Spleen (tissue), 11 donors: ENCODE data around the gene MX2. TPM values are rescaled to one million over a fixed set of nuclear protein-coding genes. Genes with fewer than 3 reads are reported as not detected.
"Not testable (repeated sequence)": the region's sequence is repeated elsewhere in the genome, so short reads cannot be mapped to it uniquely, and the experiment has no call there.

Source experiments
- DNase-seq: peaks from one replicate; pipeline ENCODE4 v3.0.0-alpha.2; 2020
- H3K27ac ChIP-seq, 8 donors: fragments of 200-600 bp; sonication (generic) in 7 of 8; 1 replicate in 4 of 8; 2 replicates in 4 of 8; pipeline versions ENCODE4 v1.5.0 to v1.8.0; 2016 to 2021; ENCODE audit warnings: inconsistent platforms in 4 of 8, mild to moderate bottlenecking in 4 of 8, moderate library complexity in 1 of 8
- H3K27me3 ChIP-seq, 7 donors: fragments of 200-600 bp; sonication (generic) in 6 of 7; replicated peaks in 1 of 7; 1 replicate in 4 of 7; 2 replicates in 3 of 7; pipeline versions ENCODE4 v1.5.0 to v1.8.0; 2016 to 2021; ENCODE audit warnings: inconsistent platforms in 3 of 7, mild to moderate bottlenecking in 1 of 7
- H3K36me3 ChIP-seq, 6 donors: fragments of 200-600 bp; sonication (generic) in 5 of 6; 1 replicate in 4 of 6; 2 replicates in 2 of 6; pipeline versions ENCODE4 v1.5.0 to v1.8.0; 2016 to 2021; ENCODE audit warnings: inconsistent platforms in 2 of 6
- H3K4me1 ChIP-seq, 6 donors: fragments of 200-600 bp; sonication (generic) in 5 of 6; 1 replicate in 3 of 6; 2 replicates in 3 of 6; pipeline versions ENCODE4 v1.5.0 to v1.8.0; 2016 to 2021; ENCODE audit warnings: inconsistent platforms in 3 of 6
- H3K4me3 ChIP-seq, 8 donors: fragments of 200-600 bp; sonication (generic) in 7 of 8; 1 replicate in 4 of 8; 2 replicates in 4 of 8; pipeline versions ENCODE4 v1.5.0 to v1.8.0; 2016 to 2021; ENCODE audit warnings: inconsistent platforms in 4 of 8, mild to moderate bottlenecking in 4 of 8, moderate library complexity in 2 of 8
- H3K9me3 ChIP-seq, 8 donors: fragments of 200-600 bp; sonication (generic) in 7 of 8; 1 replicate in 4 of 8; 2 replicates in 4 of 8; pipeline versions ENCODE4 v1.5.0 to v1.8.0; 2016 to 2021; ENCODE audit warnings: inconsistent platforms in 4 of 8
- CTCF ChIP-seq, 11 experiments: fragments of 200-600 bp in 7 of 11; fragments of 450-650 bp in 4 of 11; sonication (generic) in 4 of 11; IDR thresholded peaks in 8 of 11; conservative IDR thresholded peaks in 3 of 11; 1 replicate in 7 of 11; 2 replicates in 4 of 11; pipeline versions ENCODE4 v1.4.0 to v1.8.0; 2016 to 2021; ENCODE audit warnings: antibody characterized with exemption in 11 of 11, inconsistent platforms in 4 of 11, mild to moderate bottlenecking in 1 of 11
- POLR2A ChIP-seq, 3 donors: fragments of 450-650 bp; IDR thresholded peaks; one replicate each; pipeline ENCODE4 v1.5.1; 2017; ENCODE audit warnings: antibody characterized with exemption in 3 of 3, mild to moderate bottlenecking in 1 of 3
- POLR2AphosphoS5 ChIP-seq, 3 donors: sonication (generic); formaldehyde crosslinking; IDR thresholded peaks; one replicate each; pipeline ENCODE4 v1.5.1; 2017; ENCODE audit warnings: antibody characterized with exemption in 3 of 3
- whole genome bisulfite sequencing, 5 donors: extraction: QIAGEN DNeasy Blood & Tissue Kit in 3 of 5; methylation state at CpG; one replicate each; pipeline versions ENCODE4 v1.1.5 to v1.1.7; 2013 to 2018; 5-methylcytosine and 5-hydroxymethylcytosine counted together
- intact Hi-C: fragments of 100-400 bp; cut with DNase I; formaldehyde crosslinking; loops from one replicate; pipeline ENCODE4 v1.15.0; 2023; ENCODE audit warnings: low total_unique reads
- polyA plus RNA-seq, 3 donors: library from polyadenylated mRNA; stranded (reverse); fragments of 200-250 nt; gene quantifications; one replicate each; pipeline ENCODE4 v1.2.1, GENCODE V29; 2013
- total RNA-seq, 7 donors: library from RNA; depleted of rRNA in 3 of 7; stranded (reverse); fragments of >200 nt in 3 of 7; fragmentation: NEBNext Ultra II Directional in 4 of 7; extraction: Animal tissue kit (Norgen Biotek cat#: 25700) in 4 of 7; gene quantifications; one replicate each; pipeline versions ENCODE4 v1.1.0 to v1.2.1, GENCODE V29; 2016 to 2021
- donor health status: healthy with polysubstance abuse.
- donor health status: DM: no; HTN: no; CAD: no; lungs with moderate emphysema.
- donor health status: DM: no; HTN: no; CAD: no.
- donor health status: Bipolar disorder and iron deficiency.
- donor health status: healthy.
- donor health status: DM: no; HTN: no; CAD: no.
- donor health status: DM: yes; HTN: yes; CAD: no.

The MX2 gene
- total and polyA plus RNA-seq, 10 donors, result 20.0 to 109 (median 71.8) TPM

- intact Hi-C loops, result no loop called here
- WGBS, 5 donors, result 92 to 98% (median 96%) methylated on average over 6 of the region's 6 CpGs
These were observed 56.6 kb downstream of the MX2 start for GRCh38 chr21:41418393-41418792.

DNA sequence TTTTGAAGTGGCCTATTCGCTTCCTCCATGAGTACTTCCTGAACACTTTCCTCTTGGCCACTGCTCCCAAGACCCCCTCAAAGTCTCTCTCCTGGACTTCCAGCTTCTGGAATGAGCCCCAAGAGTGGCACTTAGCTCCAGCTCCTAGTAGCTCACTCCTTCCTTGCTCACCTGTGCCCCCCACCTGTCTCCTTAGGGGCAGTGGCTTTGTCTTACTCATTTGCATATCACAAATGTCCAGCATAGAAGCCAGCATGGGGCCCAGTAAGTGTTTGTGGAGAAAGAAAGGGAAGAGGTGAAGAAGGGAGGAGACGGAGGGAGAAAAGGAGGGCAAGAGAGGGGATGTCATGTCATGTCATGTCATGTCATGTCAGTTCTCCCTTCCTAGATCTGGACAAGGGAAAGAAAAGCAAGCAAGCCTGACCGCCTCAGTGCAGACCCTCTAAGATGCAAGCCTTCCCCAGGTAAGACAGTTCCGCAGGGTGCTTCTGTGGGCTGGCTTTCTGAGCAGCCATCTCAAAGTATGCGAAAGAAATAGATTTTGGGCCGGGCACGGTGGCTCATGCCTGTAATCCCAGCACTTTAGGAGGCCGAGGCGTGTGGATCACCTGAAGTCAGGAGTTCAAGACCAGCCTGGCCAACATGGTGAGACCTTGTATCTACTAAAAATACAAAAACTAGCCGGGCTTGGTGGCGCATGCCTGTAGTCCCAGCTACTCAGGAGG lies 57.3 kb downstream of the MX2 start:
- intact Hi-C loops, result no loop called here
- peaks cover 0 to 13% (median 0%) of the 10 kb centered on the region in 8 donors for H3K9me3 ChIP-seq
- H3K27me3 ChIP-seq, result no peaks in the 10 kb centered on the region
- WGBS, 5 donors, result 86 to 95% (median 90%) methylated on average over 11 of the region's 11 CpGs
- H3K4me1 ChIP-seq, result peaks cover 4 to 56% (median 36%) of the 10 kb centered on the region in 6 donors
- no peak for DNase-seq
- H3K36me3 ChIP-seq, result no peaks in the 10 kb centered on the region
- H3K4me3 ChIP-seq, result no peak overlapping the region
- peak overlapping the region in 6 of 8 donors; percentile 87 to 91 (median 89) for H3K27ac ChIP-seq
- TF ChIP-seq POLR2A (IDR thresholded peaks at IDR 0.05), result no peak
- TF ChIP-seq POLR2AphosphoS5 (IDR thresholded peaks at IDR 0.05), result no peak
- TF ChIP-seq CTCF (IDR thresholded peaks at IDR 0.05 in 8 of 11, conservative IDR thresholded peaks at IDR 0.05 in 3 of 11), result no peak

More at GRCh38 chr21:41418393-41418792, 56.6 kb downstream of the MX2 start:
- no peak for DNase-seq
- peaks cover 0 to 21% (median under 1%) of the 10 kb centered on the region in 8 donors for H3K9me3 ChIP-seq
- no peak for TF ChIP-seq POLR2AphosphoS5 (IDR thresholded peaks at IDR 0.05)
- no peak for TF ChIP-seq CTCF (IDR thresholded peaks at IDR 0.05 in 8 of 11, conservative IDR thresholded peaks at IDR 0.05 in 3 of 11)
- no peak for TF ChIP-seq POLR2A (IDR thresholded peaks at IDR 0.05)
- no peak overlapping the region for H3K4me3 ChIP-seq
- H3K27me3 ChIP-seq, result no peaks in the 10 kb centered on the region
- peaks cover 0 to 49% (median 31%) of the 10 kb centered on the region in 6 donors for H3K4me1 ChIP-seq
- H3K36me3 ChIP-seq, result no peaks in the 10 kb centered on the region
- H3K27ac ChIP-seq, result peak overlapping the region in 5 of 8 donors; percentile 41 to 91 (median 90)

- Histone ChIP-seq H3K27ac (peak overlapping the region; percentile 81 to 91 (median 88)), H3K4me3 (peak overlapping the region; percentile 49 to 87 (median 56)), H3K4me1 (peaks cover 4 to 62% (median 38%) of the 10 kb centered on the region in 6 donors), H3K9me3 (peaks cover 0 to 12% (median 0%) of the 10 kb centered on the region in 8 donors), H3K36me3 (no peaks in the 10 kb centered on the region), H3K27me3 (no peaks in the 10 kb centered on the region)
- WGBS, 5 donors, result 4 to 6% (median 5%) methylated on average over 52 to 54 of the region's 54 CpGs
- intact Hi-C loops, result loop anchor here (10.0 kb wide), 1 partner anchor 55 kb away; the partner anchor contains the start of gene MX2
- TF ChIP-seq POLR2AphosphoS5 (IDR thresholded peaks at IDR 0.05) (peak in 2 of 3 donors; percentile 72 to 83), POLR2A (IDR thresholded peaks at IDR 0.05) (no peak), CTCF (IDR thresholded peaks at IDR 0.05 in 8 of 11, conservative IDR thresholded peaks at IDR 0.05 in 3 of 11) (peak in 1 of 11 experiments; percentile 11)
- DNase-seq, result peak; percentile 92
These were observed 58.4 kb downstream of the MX2 start for GRCh38 chr21:41419921-41420862.

DNA sequence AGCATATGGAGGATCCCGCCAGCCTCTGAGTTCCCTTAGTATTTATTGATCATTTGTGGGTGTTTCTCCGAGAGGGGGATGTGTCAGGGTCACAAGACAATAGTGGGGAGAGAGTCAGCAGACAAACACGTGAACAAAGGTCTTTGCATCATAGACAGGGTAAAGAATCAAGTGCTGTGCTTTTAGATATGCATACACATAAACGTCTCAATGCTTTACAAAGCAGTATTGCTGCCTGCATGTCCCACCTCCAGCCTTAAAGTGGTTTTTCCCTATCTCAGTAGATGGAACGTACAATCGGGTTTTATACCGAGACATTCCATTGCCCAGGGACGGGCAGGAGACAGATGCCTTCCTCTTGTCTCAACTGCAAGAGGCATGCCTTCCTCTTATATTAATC lies 59.2 kb downstream of the MX2 start:
- not testable (repeated sequence) for H3K9me3 ChIP-seq, H3K27me3 ChIP-seq, DNase-seq, H3K36me3 ChIP-seq
- Histone ChIP-seq H3K4me1 (peaks cover 10 to 70% (median 44%) of the 10 kb centered on the region in 6 donors), H3K27ac (peak overlapping the region in 7 of 8 donors; percentile 81 to 91 (median 88)), H3K4me3 (peak overlapping the region in 6 of 8 donors; percentile 51 to 87 (median 58))
- WGBS, 5 donors, result 34 to 56% (median 54%) methylated on average over 6 to 8 of the region's 8 CpGs
- intact Hi-C loops, result loop anchor here (10.0 kb wide), 1 partner anchor 56 kb away; the partner anchor contains the start of gene MX2
